GM12873 (cell line): ENCODE measurements around the gene KCNH8.

Source experiments
- CTCF ChIP-seq: IDR thresholded peaks from 2 replicates; pipeline ENCODE4 v1.5.1; 2012; ENCODE audit warnings: low read depth, mild to moderate bottlenecking, moderate library complexity, low read length, control low read depth; ENCODE audit not compliant: insufficient read depth; ENCODE audit errors: missing control alignments

KCNH8 gene

GRCh38 chr3:19151171-19151570 lies 2.9 kb downstream of the KCNH8 start:
- no peak for TF ChIP-seq CTCF

- TF ChIP-seq CTCF, result no peak
Measured at GRCh38 chr3:19154693-19155250, 6.5 kb downstream of the KCNH8 start.

- no peak for TF ChIP-seq CTCF
Measured at GRCh38 chr3:19155375-19155774, 7.1 kb downstream of the KCNH8 start.

- TF ChIP-seq CTCF, result no peak
Measured at GRCh38 chr3:19159966-19160635, 11.8 kb downstream of the KCNH8 start.

- no peak for TF ChIP-seq CTCF
Measured at GRCh38 chr3:19165654-19166053, 17.3 kb downstream of the KCNH8 start.

GRCh38 chr3:19171794-19172193 lies 23.5 kb downstream of the KCNH8 start:
- no peak for TF ChIP-seq CTCF

GRCh38 chr3:19173945-19174344 lies 25.6 kb downstream of the KCNH8 start:
- no peak for TF ChIP-seq CTCF
